MCF 10A (cell line): ENCODE measurements around the gene C20orf202. TPM values are rescaled to one million over a fixed set of nuclear protein-coding genes. Genes with fewer than 3 reads are reported as not detected.

ENCODE experiments used
- BruUV-seq: library from RNA; stranded (reverse); fragments of 400-500 nt; replicated peaks from 2 replicates; lab custom pipeline; 2021; lab: Mats Ljungman, UMichigan
- CTCF ChIA-PET: fragments of 300-600 bp; sonication (Branson Sonifier 250); formaldehyde crosslinking; extraction: SDS; loops from one replicate; lab custom pipeline; 2021; ENCODE audit warnings: antibody characterized with exemption, inconsistent platforms; lab: Yijun Ruan, JAX
- POLR2A ChIA-PET: fragments of 300-600, 350-650 bp; sonication (Branson Sonifier 250); formaldehyde crosslinking; extraction: SDS; loops from one replicate; lab custom pipeline; 2020; ENCODE audit warnings: antibody characterized with exemption, inconsistent platforms; lab: Yijun Ruan, JAX
- DNase-seq: peaks from one replicate; pipeline ENCODE4 v3.0.0-alpha.2; 2018; ENCODE audit not compliant: unreplicated experiment
- H3K27ac Mint-ChIP-seq: one replicate; pipeline ENCODE4 v1.8.0; 2022; ENCODE audit warnings: mild to moderate bottlenecking, low read depth, mixed read lengths; ENCODE audit not compliant: unreplicated experiment
- H3K27me3 Mint-ChIP-seq: one replicate; pipeline ENCODE4 v1.8.0; 2022; ENCODE audit warnings: mixed read lengths; ENCODE audit not compliant: insufficient read depth, unreplicated experiment
- H3K36me3 Mint-ChIP-seq: one replicate; pipeline ENCODE4 v1.8.0; 2022; ENCODE audit warnings: mild to moderate bottlenecking, moderate library complexity, mixed read lengths; ENCODE audit not compliant: insufficient read depth, unreplicated experiment
- H3K4me1 Mint-ChIP-seq: one replicate; pipeline ENCODE4 v1.8.0; 2022; ENCODE audit warnings: mixed read lengths; ENCODE audit not compliant: insufficient read depth, unreplicated experiment
- H3K4me3 Mint-ChIP-seq: one replicate; pipeline ENCODE4 v1.8.0; 2022; ENCODE audit warnings: mild to moderate bottlenecking, moderate library complexity, mixed read lengths; ENCODE audit not compliant: unreplicated experiment
- H3K9me3 Mint-ChIP-seq: one replicate; pipeline ENCODE4 v1.8.0; 2022; ENCODE audit warnings: mixed read lengths; ENCODE audit not compliant: unreplicated experiment
- CTCF ChIP-seq: fragments of 200-600 bp; IDR thresholded peaks from one replicate; pipeline ENCODE4 v1.8.0; 2022; ENCODE audit warnings: antibody characterized with exemption, mild to moderate bottlenecking; ENCODE audit not compliant: unreplicated experiment
- intact Hi-C: fragments of 100-400 bp; cut with micrococcal nuclease; formaldehyde crosslinking; loops from 2 replicates; pipeline ENCODE4 v1.14.1; 2022
- total RNA-seq: library from RNA; stranded (reverse); gene quantifications from 2 replicates; pipeline ENCODE4 v1.2.3, GENCODE V29; 2022

The C20orf202 gene
- total RNA-seq, 1 experiment from 2014 or later, result not detected

- Mint-ChIP-seq H3K9me3 (no peaks in the 10 kb centered on the region), H3K4me3 (no peak overlapping the region), H3K27ac (no peak overlapping the region), H3K4me1 (no peaks in the 10 kb centered on the region), H3K27me3 (no peaks in the 10 kb centered on the region), H3K36me3 (peaks cover 50% of the 10 kb centered on the region)
- ChIA-PET POLR2A (no interaction called here), CTCF (interaction anchor here (1.2 to 1.3 kb wide), 2 partner anchors 27 to 52 kb away, joined by 3 to 6 read pairs; no protein-coding TSS in a partner anchor)
- DNase-seq, result no peak
- BruUV-seq, result no TSS peak
- intact Hi-C loops, result no loop called here
- TF ChIP-seq CTCF, result no peak
These were observed 42.8 kb upstream of the C20orf202 start for GRCh38 chr20:1160496-1160895.

GRCh38 chr20:1160991-1161390 lies 42.3 kb upstream of the C20orf202 start:
- no peak overlapping the region for H3K4me3 Mint-ChIP-seq
- TF ChIP-seq CTCF, result no peak
- ChIA-PET CTCF (interaction anchor here (0.6 to 1.3 kb wide), 3 partner anchors 27 to 399 kb away, joined by 3 to 6 read pairs (median 3); no protein-coding TSS in a partner anchor), POLR2A (interaction anchor here (0.5 kb wide), 1 partner anchor 655 kb away, joined by 4 read pairs; no protein-coding TSS in a partner anchor)
- BruUV-seq, result no TSS peak
- H3K27me3 Mint-ChIP-seq, result no peaks in the 10 kb centered on the region
- H3K4me1 Mint-ChIP-seq, result no peaks in the 10 kb centered on the region
- H3K27ac Mint-ChIP-seq, result no peak overlapping the region
- DNase-seq, result no peak
- no peaks in the 10 kb centered on the region for H3K9me3 Mint-ChIP-seq
- intact Hi-C loops, result no loop called here
- H3K36me3 Mint-ChIP-seq, result peaks cover 51% of the 10 kb centered on the region

- Mint-ChIP-seq H3K27ac (no peak overlapping the region), H3K9me3 (no peaks in the 10 kb centered on the region), H3K4me3 (no peak overlapping the region), H3K36me3 (peaks cover 69% of the 10 kb centered on the region), H3K27me3 (no peaks in the 10 kb centered on the region), H3K4me1 (no peaks in the 10 kb centered on the region)
- ChIA-PET POLR2A (interaction anchor here (1.0 kb wide), 1 partner anchor 43 kb away, joined by 7 read pairs; no protein-coding TSS in a partner anchor), CTCF (no interaction called here)
- intact Hi-C loops, result no loop called here
- no peak for DNase-seq
- TF ChIP-seq CTCF, result no peak
- BruUV-seq, result no TSS peak
These were observed 40.1 kb upstream of the C20orf202 start for GRCh38 chr20:1163105-1163504.

GRCh38 chr20:1163653-1164052 lies 39.6 kb upstream of the C20orf202 start:
- intact Hi-C loops, result no loop called here
- no peak for TF ChIP-seq CTCF
- BruUV-seq, result no TSS peak
- H3K36me3 Mint-ChIP-seq, result peaks cover 74% of the 10 kb centered on the region
- ChIA-PET POLR2A (no interaction called here), CTCF (interaction anchor here (0.8 to 1.6 kb wide), 2 partner anchors 12 to 49 kb away, joined by 3 to 7 read pairs; no protein-coding TSS in a partner anchor)
- no peak for DNase-seq
- H3K27me3 Mint-ChIP-seq, result no peaks in the 10 kb centered on the region
- H3K27ac Mint-ChIP-seq, result no peak overlapping the region
- H3K4me3 Mint-ChIP-seq, result no peak overlapping the region
- no peaks in the 10 kb centered on the region for H3K4me1 Mint-ChIP-seq
- H3K9me3 Mint-ChIP-seq, result no peaks in the 10 kb centered on the region
